ENCODE measurements around the gene PPOX.

Gene PPOX

DNA sequence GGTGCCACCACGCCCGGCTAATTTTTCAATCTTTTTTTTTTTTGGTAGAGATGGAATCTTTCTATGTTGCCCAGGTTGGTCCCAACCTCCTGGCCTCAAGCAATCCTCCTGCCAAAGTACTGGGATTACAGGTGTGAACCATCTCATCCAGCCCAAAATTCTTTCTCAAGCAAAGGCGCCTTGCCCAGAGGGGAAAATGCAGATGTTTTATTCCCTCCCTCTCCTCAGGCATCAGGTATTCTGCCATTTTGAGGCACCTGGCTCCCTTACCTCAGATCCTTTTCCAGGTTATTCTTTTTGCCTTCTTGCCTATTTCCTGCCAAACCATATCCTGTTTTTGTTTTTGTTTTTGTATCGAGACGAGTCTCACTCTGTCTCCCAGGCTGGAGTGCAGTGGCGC is 22.2 kb downstream of the PPOX start:
- Histone ChIP-seq H3K36me3 (ENCODE audit: control insufficient read depth, insufficient read depth, low read length) (no peaks in the 10 kb centered on the region), H3K27me3 (ENCODE audit: control insufficient read depth, insufficient read depth, low read length, poor library complexity, severe bottlenecking) (no peaks in the 10 kb centered on the region), H3K27ac (ENCODE audit: insufficient read depth, low read depth, low read length, poor library complexity, severe bottlenecking) (no peak overlapping the region), H3K4me1 (ENCODE audit: control insufficient read depth, insufficient read depth, low read length) (no peaks in the 10 kb centered on the region), H3K4me3 (ENCODE audit: insufficient read depth, low read depth, low read length) (no peak overlapping the region), H3K9me3 (ENCODE audit: control insufficient read depth, low read length) (no peaks in the 10 kb centered on the region)
- WGBS, 2 experiments = 94% methylated on average over 6 of the region's 6 CpGs

DNA sequence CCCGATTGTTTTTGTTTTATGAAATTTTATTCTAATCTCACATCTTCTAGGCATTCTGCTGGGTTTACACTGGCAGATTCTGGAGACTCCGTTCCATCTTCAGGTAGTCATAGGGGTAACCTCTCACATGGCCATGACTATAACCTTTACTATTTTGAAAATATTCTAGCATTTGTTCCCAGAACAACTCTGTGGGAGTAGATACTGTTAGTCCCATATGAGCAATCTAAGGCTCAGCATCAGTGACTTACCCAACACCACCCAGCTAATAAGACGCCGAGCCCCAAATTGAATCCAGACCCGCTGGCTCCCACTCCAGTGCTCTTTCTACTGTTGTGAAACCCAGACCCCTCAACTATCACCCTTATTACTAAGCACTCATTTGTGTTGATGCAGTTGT is 22.8 kb downstream of the PPOX start:
- H3K9me3 ChIP-seq (ENCODE audit: control insufficient read depth, low read length) = no peaks in the 10 kb centered on the region
- no peak overlapping the region for H3K27ac ChIP-seq (ENCODE audit: insufficient read depth, low read depth, low read length, poor library complexity, severe bottlenecking)
- H3K36me3 ChIP-seq (ENCODE audit: control insufficient read depth, insufficient read depth, low read length) = no peaks in the 10 kb centered on the region
- no peaks in the 10 kb centered on the region for H3K27me3 ChIP-seq (ENCODE audit: control insufficient read depth, insufficient read depth, low read length, poor library complexity, severe bottlenecking)
- H3K4me1 ChIP-seq (ENCODE audit: control insufficient read depth, insufficient read depth, low read length) = no peaks in the 10 kb centered on the region
- WGBS, 2 experiments = 87 to 91% methylated on average over 5 of the region's 5 CpGs
- H3K4me3 ChIP-seq (ENCODE audit: insufficient read depth, low read depth, low read length) = no peak overlapping the region

DNA sequence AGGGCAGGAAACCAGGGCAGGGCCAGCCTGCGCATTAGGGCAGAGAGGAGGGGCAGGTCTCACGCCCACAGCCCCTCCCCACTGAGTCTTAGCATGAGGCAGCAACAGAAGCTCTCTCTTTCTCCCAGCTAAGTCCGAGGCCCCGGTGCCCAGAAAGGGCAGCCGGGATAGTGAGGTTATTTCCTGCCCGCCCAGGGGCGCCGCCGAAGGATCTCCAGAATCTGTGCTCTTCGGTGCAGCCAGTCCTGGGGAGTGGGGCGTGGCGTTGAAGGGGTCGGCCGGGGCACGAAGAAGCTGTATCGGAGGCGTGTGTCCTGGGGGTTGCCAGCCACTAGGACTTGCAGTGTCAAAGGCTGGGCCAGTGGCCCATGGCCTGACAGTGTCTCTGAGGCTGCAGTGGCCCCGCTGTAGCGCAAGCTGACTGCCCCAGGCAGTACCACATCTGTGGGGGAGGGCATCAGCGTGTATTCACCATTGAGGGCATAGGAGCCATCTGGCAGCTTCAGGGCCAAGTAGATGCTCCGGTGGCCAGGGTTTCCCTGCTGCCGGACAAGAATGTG is 24.8 kb downstream of the PPOX start:
- WGBS, 2 experiments = 88% methylated on average over 22 of the region's 22 CpGs
- H3K27ac ChIP-seq (ENCODE audit: insufficient read depth, low read depth, low read length, poor library complexity, severe bottlenecking) = no peak overlapping the region
- H3K4me3 ChIP-seq (ENCODE audit: insufficient read depth, low read depth, low read length) = no peak overlapping the region
- no peaks in the 10 kb centered on the region for H3K4me1 ChIP-seq (ENCODE audit: control insufficient read depth, insufficient read depth, low read length)
- H3K9me3 ChIP-seq (ENCODE audit: control insufficient read depth, low read length) = no peaks in the 10 kb centered on the region
- H3K27me3 ChIP-seq (ENCODE audit: control insufficient read depth, insufficient read depth, low read length, poor library complexity, severe bottlenecking) = no peaks in the 10 kb centered on the region
- H3K36me3 ChIP-seq (ENCODE audit: control insufficient read depth, insufficient read depth, low read length) = no peaks in the 10 kb centered on the region

DNA sequence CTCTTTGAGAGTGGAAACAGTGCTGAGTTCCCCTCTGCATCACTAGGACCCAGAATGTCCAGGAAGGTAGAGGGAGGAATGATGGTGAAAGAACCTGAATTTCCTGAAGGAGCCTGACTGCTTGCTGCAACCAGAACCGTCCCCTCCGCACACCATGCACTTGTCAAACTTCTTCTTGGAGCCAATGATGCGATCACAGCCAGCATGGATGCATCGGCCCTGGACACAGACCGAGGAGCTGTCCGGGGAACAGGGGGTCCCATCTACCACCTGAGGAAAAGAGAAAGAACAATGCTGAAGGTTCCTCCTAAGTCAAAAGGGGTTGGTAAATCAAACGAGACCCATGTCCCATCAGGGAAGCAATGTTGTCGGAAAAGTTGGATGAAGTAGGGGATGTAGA is 25.7 kb downstream of the PPOX start:
- Histone ChIP-seq H3K36me3 (ENCODE audit: control insufficient read depth, insufficient read depth, low read length) (no peaks in the 10 kb centered on the region), H3K9me3 (ENCODE audit: control insufficient read depth, low read length) (no peaks in the 10 kb centered on the region), H3K27ac (ENCODE audit: insufficient read depth, low read depth, low read length, poor library complexity, severe bottlenecking) (no peak overlapping the region), H3K4me1 (ENCODE audit: control insufficient read depth, insufficient read depth, low read length) (peaks cover 8% of the 10 kb centered on the region), H3K27me3 (ENCODE audit: control insufficient read depth, insufficient read depth, low read length, poor library complexity, severe bottlenecking) (no peaks in the 10 kb centered on the region), H3K4me3 (ENCODE audit: insufficient read depth, low read depth, low read length) (no peak overlapping the region)
- WGBS, 2 experiments = 92% methylated on average over 7 to 8 of the region's 8 CpGs

DNA sequence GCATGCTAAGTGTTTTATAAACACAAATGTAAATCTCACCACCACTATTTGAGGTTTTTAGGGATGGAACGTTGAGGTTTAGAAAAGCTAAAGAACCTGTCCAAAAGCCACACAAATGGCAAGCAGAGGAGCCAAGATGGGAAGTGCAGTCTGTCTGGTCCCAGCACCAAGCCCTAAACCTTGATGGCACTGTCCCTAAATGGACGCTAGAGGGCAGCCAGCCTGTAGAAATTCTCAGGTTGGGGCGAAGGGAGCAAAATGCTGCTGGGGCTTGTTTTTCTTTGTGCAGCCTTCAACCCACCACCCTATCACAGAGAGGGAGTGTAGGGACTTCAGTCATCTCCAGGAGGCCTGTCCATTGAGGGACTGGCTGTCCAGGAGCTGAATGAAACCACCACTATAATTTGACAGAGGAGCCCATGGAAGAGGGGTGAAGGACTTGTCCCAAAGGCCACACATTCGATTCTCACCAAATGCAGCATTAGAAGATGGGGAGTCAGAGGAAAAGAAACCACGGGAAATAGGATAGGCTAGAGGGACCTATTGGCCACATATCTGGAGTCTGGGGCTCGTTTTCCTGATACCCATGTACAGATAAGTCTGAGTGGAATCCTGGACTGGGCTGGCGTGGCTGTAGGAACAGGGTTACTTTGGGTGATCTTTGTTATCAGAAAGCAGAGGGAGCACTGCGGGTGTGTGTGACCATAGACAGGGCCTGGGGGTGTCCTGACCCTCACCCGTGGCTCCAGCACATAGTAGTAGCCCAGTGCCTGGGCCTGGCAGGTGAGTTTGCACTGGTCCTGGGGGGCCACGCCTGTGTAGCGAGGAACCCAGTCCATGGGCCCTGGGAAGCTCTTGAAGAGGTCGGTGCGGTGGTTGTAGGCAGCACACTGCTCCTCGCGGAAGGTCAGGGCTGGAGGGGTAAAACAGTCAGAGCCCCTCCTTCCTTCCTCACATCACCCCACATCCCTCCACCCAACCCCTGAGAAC is 26.5 kb downstream of the PPOX start:
- Histone ChIP-seq H3K4me1 (ENCODE audit: control insufficient read depth, insufficient read depth, low read length) (peaks cover 15% of the 10 kb centered on the region), H3K27me3 (ENCODE audit: control insufficient read depth, insufficient read depth, low read length, poor library complexity, severe bottlenecking) (no peaks in the 10 kb centered on the region), H3K9me3 (ENCODE audit: control insufficient read depth, low read length) (no peaks in the 10 kb centered on the region), H3K36me3 (ENCODE audit: control insufficient read depth, insufficient read depth, low read length) (no peaks in the 10 kb centered on the region), H3K4me3 (ENCODE audit: insufficient read depth, low read depth, low read length) (no peak overlapping the region), H3K27ac (ENCODE audit: insufficient read depth, low read depth, low read length, poor library complexity, severe bottlenecking) (no peak overlapping the region)
- WGBS, 2 experiments = 71 to 74% methylated on average over 15 of the region's 15 CpGs

DNA sequence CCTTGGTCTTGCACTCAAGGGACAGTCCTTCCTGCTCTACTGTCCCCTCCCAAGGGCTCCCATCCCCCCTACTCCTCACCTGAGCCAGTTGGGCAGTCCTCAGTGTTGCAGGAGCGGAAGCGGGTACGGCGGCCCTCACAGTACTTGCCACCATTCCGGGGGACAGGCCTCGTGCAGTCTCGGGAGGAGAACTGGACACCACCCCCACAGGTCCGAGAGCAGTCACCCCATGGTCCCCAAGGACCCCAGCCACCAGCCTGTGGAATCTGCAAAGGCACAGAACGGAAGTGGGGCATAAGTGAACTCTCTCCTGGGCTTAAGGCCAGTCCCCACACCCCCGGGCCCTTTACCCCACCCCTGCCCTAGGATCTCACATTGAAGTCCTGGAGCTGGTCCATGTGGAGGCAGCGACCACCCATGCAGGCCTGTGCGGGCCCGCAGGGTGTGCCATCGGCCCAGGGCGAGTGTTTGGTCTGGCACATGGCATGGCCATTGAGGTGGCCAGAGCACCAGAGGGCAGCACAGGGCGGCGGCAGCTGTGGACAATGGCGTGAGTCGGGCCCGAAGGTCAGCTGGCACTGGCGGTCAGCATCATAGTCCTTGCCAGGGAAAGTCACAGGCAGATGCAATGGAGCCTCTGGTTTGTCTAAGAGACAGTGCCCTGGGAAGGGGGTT is 27.5 kb downstream of the PPOX start:
- H3K9me3 ChIP-seq (ENCODE audit: control insufficient read depth, low read length) = no peaks in the 10 kb centered on the region
- WGBS, 2 experiments = 94 to 95% methylated on average over 21 of the region's 21 CpGs
- H3K27me3 ChIP-seq (ENCODE audit: control insufficient read depth, insufficient read depth, low read length, poor library complexity, severe bottlenecking) = no peaks in the 10 kb centered on the region
- H3K27ac ChIP-seq (ENCODE audit: insufficient read depth, low read depth, low read length, poor library complexity, severe bottlenecking) = no peak overlapping the region
- H3K36me3 ChIP-seq (ENCODE audit: control insufficient read depth, insufficient read depth, low read length) = no peaks in the 10 kb centered on the region
- peaks cover 24% of the 10 kb centered on the region for H3K4me1 ChIP-seq (ENCODE audit: control insufficient read depth, insufficient read depth, low read length)
- no peak overlapping the region for H3K4me3 ChIP-seq (ENCODE audit: insufficient read depth, low read depth, low read length)

DNA sequence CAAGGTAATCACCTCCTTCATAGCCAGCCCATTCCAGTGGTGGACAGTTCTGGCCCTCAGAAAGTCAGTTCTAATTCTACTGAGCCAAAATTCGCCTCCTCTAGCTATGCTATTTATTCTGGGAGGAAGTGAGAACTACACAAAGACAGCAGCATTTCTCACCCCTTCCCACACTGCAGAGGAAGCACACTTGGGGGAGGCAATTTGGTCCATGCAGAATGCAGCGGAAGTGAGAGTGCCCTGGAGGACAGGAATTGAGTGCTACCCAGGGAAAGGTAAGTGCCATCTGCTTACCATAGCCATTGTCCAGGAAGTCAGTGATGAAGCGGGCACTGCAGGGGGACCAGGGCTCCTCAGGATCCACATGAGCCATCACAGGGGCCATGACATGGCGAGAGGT is 28.9 kb downstream of the PPOX start:
- WGBS, 2 experiments = 90 to 94% methylated on average over 4 of the region's 4 CpGs
- Histone ChIP-seq H3K9me3 (ENCODE audit: control insufficient read depth, low read length) (no peaks in the 10 kb centered on the region), H3K27me3 (ENCODE audit: control insufficient read depth, insufficient read depth, low read length, poor library complexity, severe bottlenecking) (no peaks in the 10 kb centered on the region), H3K36me3 (ENCODE audit: control insufficient read depth, insufficient read depth, low read length) (no peaks in the 10 kb centered on the region), H3K4me3 (ENCODE audit: insufficient read depth, low read depth, low read length) (no peak overlapping the region), H3K27ac (ENCODE audit: insufficient read depth, low read depth, low read length, poor library complexity, severe bottlenecking) (no peak overlapping the region), H3K4me1 (ENCODE audit: control insufficient read depth, insufficient read depth, low read length) (peaks cover 39% of the 10 kb centered on the region)

DNA sequence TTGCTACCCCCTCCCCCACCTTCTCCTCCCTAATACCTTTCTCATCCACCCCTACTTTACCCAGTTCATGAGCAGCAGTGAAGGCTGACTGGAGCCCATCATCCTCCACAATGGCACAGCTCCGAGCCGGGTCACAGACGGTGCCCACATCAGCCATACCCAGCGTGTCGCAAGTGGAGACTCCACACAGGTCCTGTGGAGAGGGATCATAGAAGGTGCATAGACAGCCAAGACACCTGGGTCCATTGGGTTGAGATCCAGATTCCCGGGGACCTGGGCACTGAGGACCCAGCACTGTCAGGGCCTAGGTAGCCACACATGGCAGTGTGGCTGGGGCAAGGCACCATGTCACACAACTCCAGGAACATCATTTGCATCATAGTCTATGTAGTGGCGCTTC is 29.9 kb downstream of the PPOX start:
- Histone ChIP-seq H3K4me3 (ENCODE audit: insufficient read depth, low read depth, low read length) (no peak overlapping the region), H3K4me1 (ENCODE audit: control insufficient read depth, insufficient read depth, low read length) (peaks cover 48% of the 10 kb centered on the region), H3K27ac (ENCODE audit: insufficient read depth, low read depth, low read length, poor library complexity, severe bottlenecking) (no peak overlapping the region), H3K9me3 (ENCODE audit: control insufficient read depth, low read length) (no peaks in the 10 kb centered on the region), H3K27me3 (ENCODE audit: control insufficient read depth, insufficient read depth, low read length, poor library complexity, severe bottlenecking) (no peaks in the 10 kb centered on the region), H3K36me3 (ENCODE audit: control insufficient read depth, insufficient read depth, low read length) (no peaks in the 10 kb centered on the region)
- WGBS, 2 experiments = 96 to 97% methylated on average over 7 of the region's 7 CpGs

DNA sequence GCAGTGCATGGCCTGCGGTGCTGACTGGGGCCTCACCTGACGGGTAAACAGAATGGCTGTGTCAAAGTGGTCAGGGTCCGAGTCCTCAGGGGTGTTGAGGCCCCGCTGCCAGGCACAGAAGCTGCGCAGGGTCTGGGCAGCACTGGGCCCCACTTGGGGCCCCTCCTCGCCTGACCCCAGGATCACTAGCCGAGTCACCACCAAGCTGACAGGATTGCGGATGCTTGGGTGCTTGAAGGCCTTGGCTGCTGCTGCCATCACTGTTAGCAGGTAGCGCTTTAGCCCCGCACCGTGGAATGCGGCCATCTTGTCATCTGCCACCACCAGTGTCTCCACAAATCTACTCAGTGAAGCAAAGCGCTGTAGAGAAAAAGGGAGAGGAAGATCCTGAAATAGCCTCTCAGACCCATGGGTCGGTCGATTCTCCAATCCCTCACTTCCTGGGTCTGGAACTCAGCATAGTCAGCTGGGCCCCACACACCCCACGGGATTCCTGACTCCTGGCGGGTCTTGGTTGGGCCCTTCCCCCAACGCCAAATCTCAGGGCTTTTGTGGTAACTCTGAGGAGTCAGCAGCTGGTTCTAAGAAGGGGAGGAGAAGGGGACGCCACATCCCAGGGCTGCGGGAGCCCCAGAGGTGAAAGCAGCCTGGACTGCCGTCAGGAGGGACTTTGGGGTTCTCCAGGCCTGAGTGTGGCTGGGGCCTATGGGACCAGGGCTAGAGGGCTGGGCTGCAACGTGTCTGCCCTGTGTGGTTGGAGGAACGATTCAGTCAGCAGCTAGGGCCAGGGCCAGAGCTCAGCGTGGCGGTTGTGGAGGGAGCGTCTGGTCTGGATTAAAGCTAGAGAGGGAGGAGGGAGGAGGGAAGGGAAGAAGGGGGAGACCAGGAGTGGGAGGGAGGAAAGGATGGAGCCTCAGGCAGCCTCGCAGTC is 30.6 kb downstream of the PPOX start:
- 70 to 72% methylated on average over 27 of the region's 27 CpGs for WGBS, 2 experiments
- Histone ChIP-seq H3K27ac (ENCODE audit: insufficient read depth, low read depth, low read length, poor library complexity, severe bottlenecking) (peak overlapping the region; percentile 40), H3K4me1 (ENCODE audit: control insufficient read depth, insufficient read depth, low read length) (peaks cover 54% of the 10 kb centered on the region), H3K9me3 (ENCODE audit: control insufficient read depth, low read length) (no peaks in the 10 kb centered on the region), H3K36me3 (ENCODE audit: control insufficient read depth, insufficient read depth, low read length) (no peaks in the 10 kb centered on the region), H3K4me3 (ENCODE audit: insufficient read depth, low read depth, low read length) (peak overlapping the region; percentile 16), H3K27me3 (ENCODE audit: control insufficient read depth, insufficient read depth, low read length, poor library complexity, severe bottlenecking) (no peaks in the 10 kb centered on the region)
